MM.1S (cell line): ENCODE data around the gene CABCOCO1.

Experiments
- DNase-seq: peaks from one replicate; pipeline ENCODE4 v3.0.0-alpha.2; 2015
- H2AFZ ChIP-seq: fragments of 300-600 bp; sonication (generic); 2 replicates; pipeline ENCODE4 v1.6.0; 2016; ENCODE audit warnings: antibody characterized with exemption, low read length
- H3F3A ChIP-seq: fragments of 300-600 bp; sonication (generic); 2 replicates; pipeline ENCODE4 v1.6.1; 2016; ENCODE audit warnings: mild to moderate bottlenecking, antibody characterized with exemption, low read length, moderate library complexity, mixed read lengths; ENCODE audit not compliant: insufficient read depth
- H3K27ac ChIP-seq: fragments of 300-600 bp; sonication (generic); 2 replicates; pipeline ENCODE4 v1.5.1; 2016; ENCODE audit warnings: mild to moderate bottlenecking, low read length
- H3K27me3 ChIP-seq: fragments of 300-600 bp; sonication (generic); replicated peaks from 2 replicates; pipeline ENCODE4 v1.6.0; 2016; ENCODE audit warnings: low read length; ENCODE audit not compliant: insufficient read depth
- H3K36me3 ChIP-seq: fragments of 300-600 bp; sonication (generic); replicated peaks from 2 replicates; pipeline ENCODE4 v1.6.1; 2016; ENCODE audit warnings: mild to moderate bottlenecking, low read length, mixed read lengths; ENCODE audit not compliant: insufficient read depth
- H3K4me1 ChIP-seq: fragments of 300-600 bp; sonication (generic); 2 replicates; pipeline ENCODE4 v1.6.1; 2016; ENCODE audit warnings: low read length, mixed read lengths
- H3K4me2 ChIP-seq: fragments of 300-600 bp; sonication (generic); 2 replicates; pipeline ENCODE4 v1.6.0; 2016; ENCODE audit warnings: low read depth, low read length
- H3K4me3 ChIP-seq: fragments of 300-600 bp; sonication (generic); 2 replicates; pipeline ENCODE4 v1.5.1; 2016; ENCODE audit warnings: low read length, mixed read lengths
- H3K79me2 ChIP-seq: fragments of 300-600 bp; sonication (generic); 2 replicates; pipeline ENCODE4 v1.6.1; 2016; ENCODE audit warnings: mixed run types, low read length, mixed read lengths
- H3K9ac ChIP-seq: fragments of 300-600 bp; sonication (generic); 2 replicates; pipeline ENCODE4 v1.6.1; 2016; ENCODE audit warnings: low read length, mixed read lengths
- H3K9me2 ChIP-seq: fragments of 300-600 bp; sonication (generic); replicated peaks from 2 replicates; pipeline ENCODE4 v1.6.1; 2016; ENCODE audit warnings: mild to moderate bottlenecking, low read length, mixed read lengths; ENCODE audit not compliant: insufficient read depth
- H3K9me3 ChIP-seq: fragments of 300-600 bp; sonication (generic); replicated peaks from 2 replicates; pipeline ENCODE4 v1.6.1; 2016; ENCODE audit warnings: mild to moderate bottlenecking, low read length, mixed read lengths; ENCODE audit not compliant: insufficient read depth
- H4K20me1 ChIP-seq: fragments of 300-600 bp; sonication (generic); 2 replicates; pipeline ENCODE4 v1.6.1; 2016; ENCODE audit warnings: mild to moderate bottlenecking, low read length, moderate library complexity, mixed read lengths; ENCODE audit not compliant: insufficient read depth
- EZH2 ChIP-seq: fragments of 300-600 bp; sonication (generic); optimal IDR thresholded peaks from 2 replicates; pipeline ENCODE3; 2017; ENCODE audit warnings: low read depth, mild to moderate bottlenecking, antibody characterized with exemption, low read length, mixed read lengths
- EZH2phosphoT487 ChIP-seq: fragments of 300-600 bp; sonication (generic); IDR thresholded peaks from 2 replicates; pipeline ENCODE4 v1.6.1; 2018; ENCODE audit warnings: antibody characterized with exemption, low read length
- TF ChIP-seq, protein P1 (sequence below): fragments of 300-600 bp; sonication (generic); IDR thresholded peaks from 2 replicates; pipeline ENCODE4 v1.5.1; 2016; ENCODE audit warnings: antibody characterized with exemption, low read length, mixed read lengths

Gene CABCOCO1

DNA sequence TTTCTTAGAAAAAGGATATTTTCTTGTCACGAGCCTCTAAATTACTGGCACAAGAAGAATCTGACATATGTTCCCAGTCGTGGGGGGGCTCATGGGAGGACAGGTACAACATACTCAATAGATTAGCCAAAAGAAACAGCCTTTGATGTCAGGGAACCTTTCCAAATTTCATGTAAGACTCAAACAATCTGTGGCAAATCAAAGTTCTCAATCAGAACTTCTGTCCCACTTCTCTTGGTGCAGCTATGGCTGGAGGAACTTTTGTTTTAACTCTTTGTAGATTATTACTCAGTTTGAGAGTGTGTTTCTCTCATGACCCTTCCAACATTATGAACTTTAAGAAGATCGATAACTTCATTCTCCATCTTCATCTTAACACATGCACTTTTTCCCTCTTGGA lies 124.4 kb downstream of the CABCOCO1 start:
- Histone ChIP-seq H3K4me2 (peak overlapping the region; percentile 19; the same call in 1 of the 2 replicates), H3K9me2 (no peaks in the 10 kb centered on the region), H3K27ac (no peak overlapping the region), H4K20me1 (no peaks in the 10 kb centered on the region), H3K9ac (no peak overlapping the region), H3K79me2 (no peaks in the 10 kb centered on the region), H2AFZ (no peak overlapping the region), H3K36me3 (no peaks in the 10 kb centered on the region), H3K4me3 (no peak overlapping the region), H3K9me3 (no peaks in the 10 kb centered on the region), H3F3A (peaks cover 11% of the 10 kb centered on the region), H3K27me3 (0 out of 2 replicates have a peak, but pooled peaks cover 4% of the 10 kb centered on the region), H3K4me1 (peaks cover 15% of the 10 kb centered on the region)
- TF ChIP-seq EZH2 (no peak), EZH2phosphoT487 (no peak)
- TF ChIP-seq, protein P1, sequence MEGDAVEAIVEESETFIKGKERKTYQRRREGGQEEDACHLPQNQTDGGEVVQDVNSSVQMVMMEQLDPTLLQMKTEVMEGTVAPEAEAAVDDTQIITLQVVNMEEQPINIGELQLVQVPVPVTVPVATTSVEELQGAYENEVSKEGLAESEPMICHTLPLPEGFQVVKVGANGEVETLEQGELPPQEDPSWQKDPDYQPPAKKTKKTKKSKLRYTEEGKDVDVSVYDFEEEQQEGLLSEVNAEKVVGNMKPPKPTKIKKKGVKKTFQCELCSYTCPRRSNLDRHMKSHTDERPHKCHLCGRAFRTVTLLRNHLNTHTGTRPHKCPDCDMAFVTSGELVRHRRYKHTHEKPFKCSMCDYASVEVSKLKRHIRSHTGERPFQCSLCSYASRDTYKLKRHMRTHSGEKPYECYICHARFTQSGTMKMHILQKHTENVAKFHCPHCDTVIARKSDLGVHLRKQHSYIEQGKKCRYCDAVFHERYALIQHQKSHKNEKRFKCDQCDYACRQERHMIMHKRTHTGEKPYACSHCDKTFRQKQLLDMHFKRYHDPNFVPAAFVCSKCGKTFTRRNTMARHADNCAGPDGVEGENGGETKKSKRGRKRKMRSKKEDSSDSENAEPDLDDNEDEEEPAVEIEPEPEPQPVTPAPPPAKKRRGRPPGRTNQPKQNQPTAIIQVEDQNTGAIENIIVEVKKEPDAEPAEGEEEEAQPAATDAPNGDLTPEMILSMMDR, result no peak
- no peak for DNase-seq

- Histone ChIP-seq H3K9ac (no peak overlapping the region), H2AFZ (no peak overlapping the region), H3K36me3 (no peaks in the 10 kb centered on the region), H3K27me3 (0 out of 2 replicates have a peak, but pooled peaks cover 4% of the 10 kb centered on the region), H3K9me3 (no peaks in the 10 kb centered on the region), H3K27ac (no peak overlapping the region), H3K4me2 (no peak overlapping the region), H3K79me2 (no peaks in the 10 kb centered on the region), H3K4me1 (peaks cover 15% of the 10 kb centered on the region), H3K9me2 (no peaks in the 10 kb centered on the region), H4K20me1 (no peaks in the 10 kb centered on the region), H3F3A (peaks cover 11% of the 10 kb centered on the region), H3K4me3 (no peak overlapping the region)
- no peak for DNase-seq
- TF ChIP-seq, protein P1, result no peak
- TF ChIP-seq EZH2phosphoT487 (no peak), EZH2 (no peak)
These were observed 126.3 kb downstream of the CABCOCO1 start for GRCh38 chr10:61789031-61789430.

DNA sequence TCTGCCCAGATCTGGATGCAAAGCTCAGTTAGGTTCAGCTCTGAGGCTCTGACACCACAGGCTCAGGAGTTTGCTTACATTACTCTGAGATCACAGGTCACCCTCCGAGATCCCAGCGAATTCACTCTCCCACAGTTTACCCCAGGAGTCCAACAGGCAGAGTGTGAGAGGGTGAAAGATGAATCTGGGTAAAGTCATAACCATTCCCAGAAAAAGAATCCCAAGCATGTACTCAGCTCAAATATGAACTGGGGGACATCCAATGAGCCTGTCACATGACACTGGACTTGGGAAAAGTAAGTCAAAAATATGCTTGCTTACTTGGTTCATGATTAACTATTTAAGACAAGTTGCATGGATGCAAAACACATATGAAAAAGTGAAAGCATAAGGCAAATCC lies 128.5 kb downstream of the CABCOCO1 start:
- Histone ChIP-seq H3K9me2 (no peaks in the 10 kb centered on the region), H3K27ac (no peak overlapping the region), H2AFZ (no peak overlapping the region), H3K9me3 (no peaks in the 10 kb centered on the region), H3K9ac (no peak overlapping the region), H4K20me1 (no peaks in the 10 kb centered on the region), H3F3A (peaks cover 10% of the 10 kb centered on the region), H3K4me3 (no peak overlapping the region), H3K79me2 (no peaks in the 10 kb centered on the region), H3K36me3 (no peaks in the 10 kb centered on the region), H3K4me1 (peaks cover 12% of the 10 kb centered on the region), H3K4me2 (no peak overlapping the region), H3K27me3 (no peaks in the 10 kb centered on the region)
- DNase-seq, result no peak
- TF ChIP-seq EZH2, result no peak
- no peak for TF ChIP-seq EZH2phosphoT487
- TF ChIP-seq, protein P1, result no peak
